Transverse colon (tissue), 4 donors: Measurements from ENCODE around the gene OXCT1. TPM values are rescaled to one million over a fixed set of nuclear protein-coding genes. Genes with fewer than 3 reads are reported as not detected.

Experiments
- DNase-seq: peaks from one replicate; pipeline ENCODE4 v3.0.0-alpha.2; 2019
- H3K27ac ChIP-seq, 4 donors: fragments of 200-600 bp; sonication (generic); 2 replicates each; pipeline ENCODE4 v1.5.1; 2016 to 2018; ENCODE audit warnings: inconsistent platforms in 4 of 4
- H3K27me3 ChIP-seq: fragments of 200-600 bp; sonication (generic); 2 replicates; pipeline ENCODE4 v1.5.1; 2017; ENCODE audit warnings: inconsistent platforms
- H3K36me3 ChIP-seq, 4 donors: fragments of 200-600 bp; sonication (generic); 2 replicates each; pipeline ENCODE4 v1.5.1; 2017 to 2019; ENCODE audit warnings: inconsistent platforms in 4 of 4
- H3K4me1 ChIP-seq, 4 donors: fragments of 200-600 bp; sonication (generic); 2 replicates each; pipeline ENCODE4 v1.5.1; 2017 to 2020; ENCODE audit warnings: inconsistent platforms in 4 of 4
- H3K4me3 ChIP-seq, 4 donors: fragments of 200-600 bp; sonication (generic); 1 replicate in 1 of 4; 2 replicates in 3 of 4; pipeline versions ENCODE4 v1.5.1 to v1.6.1; 2017 to 2019; ENCODE audit warnings: inconsistent platforms in 4 of 4
- H3K9me3 ChIP-seq, 2 donors: fragments of 200-600 bp; sonication (generic); 2 replicates each; pipeline ENCODE4 v1.5.1; 2017 to 2019; ENCODE audit warnings: inconsistent platforms in 2 of 2
- CTCF ChIP-seq, 5 experiments: fragments of 200-600 bp in 3 of 5; fragments of 450-650 bp in 2 of 5; sonication (generic) in 3 of 5; IDR thresholded peaks; 1 replicate in 2 of 5; 2 replicates in 3 of 5; pipeline ENCODE4 v1.5.1; 2016 to 2017; ENCODE audit warnings: antibody characterized with exemption in 5 of 5, inconsistent platforms in 3 of 5, mild to moderate bottlenecking in 2 of 5, moderate library complexity in 1 of 5
- EP300 ChIP-seq: sonication (generic); formaldehyde crosslinking; IDR thresholded peaks from one replicate; pipeline ENCODE4 v1.6.1; 2017; ENCODE audit warnings: antibody characterized with exemption, low read depth
- POLR2A ChIP-seq: fragments of 450-650 bp; IDR thresholded peaks from one replicate; pipeline ENCODE4 v1.6.1; 2016; ENCODE audit warnings: antibody characterized with exemption, mild to moderate bottlenecking, moderate library complexity
- POLR2AphosphoS5 ChIP-seq, 3 donors: sonication (generic); formaldehyde crosslinking; IDR thresholded peaks; one replicate each; pipeline ENCODE4 v1.6.1; 2016; ENCODE audit warnings: antibody characterized with exemption in 3 of 3
- WGBS, 2 donors: methylation state at CpG; one replicate each; pipeline ENCODE4 v1.1.5; 2018; ENCODE audit warnings: low coverage in 1 of 2; 5-methylcytosine and 5-hydroxymethylcytosine counted together
- in situ Hi-C, 4 donors: fragments of 200-750 bp; cut with MboI; loops; one replicate each; pipeline versions ENCODE4 v1.15.0 to v1.15.1; 2017; ENCODE audit warnings: low sequenced_read_pairs in 3 of 4, low pct_ligation_motif_present in 1 of 4, low pct_unique_long_range_greater_than_20kb in 1 of 4
- intact Hi-C: fragments of 100-400 bp; cut with DNase I; formaldehyde crosslinking; loops from one replicate; pipeline ENCODE4 v1.15.1; 2023; ENCODE audit warnings: low total_unique reads
- total RNA-seq, 4 donors: library from RNA; depleted of rRNA; stranded (reverse); fragments of >200 nt; gene quantifications; one replicate each; pipeline ENCODE4 v1.1.0, GENCODE V29; 2016

OXCT1 gene
- total RNA-seq, 4 donors from 2014 or later, result 7.4 to 12.7 (median 8.4) TPM

- H3K27ac ChIP-seq, result no peak overlapping the region
- intact Hi-C loops, result loop anchor here (2.0 kb wide), 1 partner anchor 45 kb away; no protein-coding TSS in a partner anchor
- no peak overlapping the region for H3K4me3 ChIP-seq
- no peaks in the 10 kb centered on the region for H3K27me3 ChIP-seq
- H3K36me3 ChIP-seq, result no peaks in the 10 kb centered on the region
- no peaks in the 10 kb centered on the region for H3K4me1 ChIP-seq
- DNase-seq, result no peak
- no peaks in the 10 kb centered on the region for H3K9me3 ChIP-seq
- TF ChIP-seq POLR2AphosphoS5 (IDR thresholded peaks at IDR 0.05) (no peak), EP300 (no peak), POLR2A (no peak), CTCF (IDR thresholded peaks at IDR 0.05) (no peak)
- in situ Hi-C loops, result no loop called here
- 91 to 100% methylated on average over 1 of the region's 1 CpG for WGBS, 2 donors
Measured at GRCh38 chr5:41761663-41762062, 108.6 kb downstream of the OXCT1 start.

GRCh38 chr5:41755705-41756104, 114.5 kb downstream of the OXCT1 start:
- in situ Hi-C loops (no loop called here), intact Hi-C loops (loop anchor here (10.0 kb wide), 1 partner anchor 1761 kb away; no protein-coding TSS in a partner anchor)
- Histone ChIP-seq H3K27me3 (no peaks in the 10 kb centered on the region), H3K4me1 (peaks cover 0 to 14% (median 5%) of the 10 kb centered on the region in 4 donors), H3K9me3 (no peaks in the 10 kb centered on the region), H3K36me3 (no peaks in the 10 kb centered on the region), H3K27ac (no peak overlapping the region), H3K4me3 (no peak overlapping the region)
- WGBS, 2 donors, result 73 to 80% methylated on average over 1 of the region's 1 CpG
- TF ChIP-seq POLR2A (no peak), EP300 (no peak), POLR2AphosphoS5 (IDR thresholded peaks at IDR 0.05) (no peak), CTCF (IDR thresholded peaks at IDR 0.05) (no peak)
- no peak for DNase-seq

- H3K4me1 ChIP-seq, result peaks cover 0 to 14% (median 5%) of the 10 kb centered on the region in 4 donors
- H3K27me3 ChIP-seq, result no peaks in the 10 kb centered on the region
- in situ Hi-C loops (no loop called here), intact Hi-C loops (loop anchor here (10.0 kb wide), 1 partner anchor 1760 kb away; no protein-coding TSS in a partner anchor)
- H3K4me3 ChIP-seq, result no peak overlapping the region
- 40 to 58% methylated on average over 2 of the region's 2 CpGs for WGBS, 2 donors
- H3K36me3 ChIP-seq, result no peaks in the 10 kb centered on the region
- no peak overlapping the region for H3K27ac ChIP-seq
- no peak for DNase-seq
- H3K9me3 ChIP-seq, result no peaks in the 10 kb centered on the region
- TF ChIP-seq POLR2AphosphoS5 (IDR thresholded peaks at IDR 0.05), result no peak
- TF ChIP-seq POLR2A, result no peak
- TF ChIP-seq EP300, result no peak
- TF ChIP-seq CTCF (IDR thresholded peaks at IDR 0.05), result peak in 3 of 5 experiments; percentile 14 to 17 (median 15)
Measured at GRCh38 chr5:41754857-41755256, 115.4 kb downstream of the OXCT1 start.

GRCh38 chr5:41751867-41752266, 118.4 kb downstream of the OXCT1 start:
- Histone ChIP-seq H3K4me1 (peaks cover 0 to 14% (median 5%) of the 10 kb centered on the region in 4 donors), H3K36me3 (no peaks in the 10 kb centered on the region), H3K27ac (no peak overlapping the region), H3K4me3 (no peak overlapping the region), H3K27me3 (no peaks in the 10 kb centered on the region), H3K9me3 (no peaks in the 10 kb centered on the region)
- in situ Hi-C loops (no loop called here), intact Hi-C loops (loop anchor here (10.0 kb wide), 1 partner anchor 1757 kb away; no protein-coding TSS in a partner anchor)
- no peak for DNase-seq
- TF ChIP-seq POLR2AphosphoS5 (IDR thresholded peaks at IDR 0.05) (no peak), EP300 (no peak), CTCF (IDR thresholded peaks at IDR 0.05) (no peak), POLR2A (no peak)
